OCI-LY7 (cell line): ENCODE measurements around the gene SSBP2. TPM values are rescaled to one million over a fixed set of nuclear protein-coding genes. Genes with fewer than 3 reads are reported as not detected.

Experiments
- BruUV-seq: library from RNA; stranded (reverse); fragments of 400-500 nt; replicated peaks from 2 replicates; lab custom pipeline; 2021; lab: Mats Ljungman, UMichigan
- CTCF ChIA-PET: fragments of 300-600 bp; sonication (Branson Sonifier 250); formaldehyde crosslinking; loops from one replicate; lab custom pipeline; 2022; ENCODE audit warnings: antibody characterized with exemption; ENCODE audit not compliant: unreplicated experiment; lab: Charles Lee
- POLR2A ChIA-PET: fragments of 300-600 bp; sonication (Branson Sonifier 250); formaldehyde crosslinking; loops from one replicate; lab custom pipeline; 2022; ENCODE audit warnings: antibody characterized with exemption; lab: Charles Lee
- DNase-seq: peaks from one replicate; pipeline ENCODE4 v3.0.0-alpha.2; 2015; ENCODE audit warnings: low spot score
- H2AFZ ChIP-seq: fragments of 200-600 bp; sonication (generic), shearing (Covaris generic); 2 replicates; pipeline ENCODE4 v1.6.1; 2014; ENCODE audit warnings: mild to moderate bottlenecking, antibody characterized with exemption, low read length, moderate library complexity
- H3K27ac ChIP-seq: fragments of 200-600 bp; sonication (generic); 2 replicates; pipeline ENCODE4 v1.5.1; 2014; ENCODE audit warnings: mixed run types, low read depth, mild to moderate bottlenecking, moderate library complexity, low read length, inconsistent platforms; ENCODE audit not compliant: poor library complexity, severe bottlenecking
- H3K36me3 ChIP-seq: fragments of 200-600 bp; sonication (generic); 2 replicates; pipeline ENCODE4 v1.6.1; 2014; ENCODE audit warnings: mild to moderate bottlenecking, antibody characterized with exemption, low read length, moderate library complexity, mixed read lengths; ENCODE audit not compliant: insufficient read depth
- H3K4me1 ChIP-seq: fragments of 200-600 bp; sonication (generic); 2 replicates; pipeline ENCODE4 v1.5.1; 2014; ENCODE audit warnings: mild to moderate bottlenecking, low read length; ENCODE audit not compliant: insufficient read depth, poor library complexity, severe bottlenecking
- H3K4me2 ChIP-seq: fragments of 200-600 bp; sonication (generic); 2 replicates; pipeline ENCODE4 v1.6.1; 2014; ENCODE audit warnings: mild to moderate bottlenecking, low read length
- H3K4me3 ChIP-seq: fragments of 200-600 bp; sonication (generic); 2 replicates; pipeline ENCODE4 v1.5.1; 2014; ENCODE audit warnings: mild to moderate bottlenecking, low read depth, low read length; ENCODE audit not compliant: poor library complexity, severe bottlenecking
- H3K79me2 ChIP-seq: fragments of 200-600 bp; sonication (generic); 2 replicates; pipeline ENCODE4 v1.6.1; 2016; ENCODE audit warnings: low read depth, mild to moderate bottlenecking, low read length, moderate library complexity, mixed read lengths; ENCODE audit not compliant: insufficient read depth
- H3K9me2 ChIP-seq: fragments of 200-600 bp; sonication (generic); 2 replicates; pipeline ENCODE4 v1.6.1; 2016; ENCODE audit warnings: mild to moderate bottlenecking, low read length, mixed read lengths; ENCODE audit not compliant: insufficient read depth
- H3K9me3 ChIP-seq: fragments of 200-600 bp; sonication (generic); 2 replicates; pipeline ENCODE4 v1.6.1; 2014; ENCODE audit warnings: mild to moderate bottlenecking, mixed run types, low read length, mixed read lengths
- H4K20me1 ChIP-seq: fragments of 200-600 bp; sonication (generic); 2 replicates; pipeline ENCODE4 v1.6.1; 2014; ENCODE audit warnings: mild to moderate bottlenecking, antibody characterized with exemption, low read length, moderate library complexity, mixed read lengths; ENCODE audit not compliant: insufficient read depth
- EZH2phosphoT487 ChIP-seq: fragments of 200-600 bp; sonication (generic); IDR thresholded peaks from 2 replicates; pipeline ENCODE4 v1.6.1; 2018; ENCODE audit warnings: low read depth, borderline replicate concordance, mild to moderate bottlenecking, mixed run types, antibody characterized with exemption, low read length, moderate library complexity, mixed read lengths
- intact Hi-C: fragments of 100-400 bp; cut with micrococcal nuclease; formaldehyde crosslinking; loops from one replicate; pipeline ENCODE4 v1.10.0; 2022; ENCODE audit not compliant: unreplicated experiment
- total RNA-seq, 2 experiments: library from RNA; depleted of rRNA in 1 of 2; stranded (reverse); fragments of >200 nt in 1 of 2; shearing (Covaris generic) in 1 of 2; gene quantifications; 2 replicates each; pipeline ENCODE4 v1.2.3, GENCODE V29; 2014 to 2022
- TF ChIP-seq, protein P1 (sequence below): fragments of 200-600 bp; sonication (generic); conservative IDR thresholded peaks from 2 replicates; pipeline ENCODE4 v1.5.1; 2014; ENCODE audit warnings: mild to moderate bottlenecking, antibody characterized with exemption, low read length, moderate library complexity, mixed read lengths

The SSBP2 gene
- total RNA-seq, 2 experiments from 2014 or later = 140 to 172 TPM

DNA sequence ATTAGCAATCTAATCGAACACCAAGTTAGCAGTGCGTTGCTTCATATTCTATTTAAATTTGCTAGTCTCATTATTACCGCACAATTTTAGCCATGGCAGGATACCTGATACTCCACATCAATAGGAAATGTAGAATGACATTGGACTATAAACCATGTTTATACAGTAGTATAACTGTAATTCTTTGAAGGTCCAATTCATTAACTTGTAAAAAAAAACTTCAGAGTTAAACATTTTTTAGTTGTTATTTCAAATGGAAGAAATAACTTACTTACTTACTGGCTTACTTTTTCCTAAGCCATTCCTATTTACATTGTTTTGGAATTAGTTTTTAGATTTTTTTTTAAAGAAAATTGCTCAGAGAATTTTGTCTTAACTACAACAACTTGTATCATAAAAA is 321.5 kb downstream of the SSBP2 start:
- H3K4me2 ChIP-seq = no peak overlapping the region
- BruUV-seq = no TSS peak
- CTCF ChIA-PET = no interaction called here

DNA sequence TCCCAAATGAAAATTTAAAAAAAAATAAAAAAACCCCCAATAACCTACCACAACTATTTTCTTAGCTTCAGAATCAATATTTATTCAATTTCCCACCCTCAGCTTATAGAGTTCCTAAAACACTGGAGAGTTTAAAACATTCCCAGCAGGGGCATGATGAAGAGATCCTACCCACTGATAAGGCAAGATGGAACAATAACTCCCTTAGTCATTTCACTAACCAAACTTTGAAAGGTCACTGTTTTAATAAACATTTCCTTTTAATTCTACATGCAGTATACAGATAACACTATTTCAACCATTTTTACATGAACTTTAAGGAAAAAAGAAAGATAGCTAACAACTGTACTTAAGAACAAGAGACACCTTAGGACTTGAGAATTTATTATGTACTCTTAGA is 322.0 kb downstream of the SSBP2 start:
- intact Hi-C loops = loop anchor here (5.0 kb wide), 3 partner anchors 408 to 738 kb away; no protein-coding TSS in a partner anchor
- no peaks in the 10 kb centered on the region for H3K9me3 ChIP-seq
- ChIA-PET POLR2A (no interaction called here), CTCF (no interaction called here)
- H3K79me2 ChIP-seq = no peaks in the 10 kb centered on the region
- no peaks in the 10 kb centered on the region for H3K9me2 ChIP-seq
- DNase-seq = no peak
- H4K20me1 ChIP-seq = no peaks in the 10 kb centered on the region
- H2AFZ ChIP-seq = no peak overlapping the region
- H3K4me2 ChIP-seq = no peak overlapping the region
- peaks cover 13% of the 10 kb centered on the region for H3K4me1 ChIP-seq
- no peak for TF ChIP-seq EZH2phosphoT487
- TF ChIP-seq, protein P1, sequence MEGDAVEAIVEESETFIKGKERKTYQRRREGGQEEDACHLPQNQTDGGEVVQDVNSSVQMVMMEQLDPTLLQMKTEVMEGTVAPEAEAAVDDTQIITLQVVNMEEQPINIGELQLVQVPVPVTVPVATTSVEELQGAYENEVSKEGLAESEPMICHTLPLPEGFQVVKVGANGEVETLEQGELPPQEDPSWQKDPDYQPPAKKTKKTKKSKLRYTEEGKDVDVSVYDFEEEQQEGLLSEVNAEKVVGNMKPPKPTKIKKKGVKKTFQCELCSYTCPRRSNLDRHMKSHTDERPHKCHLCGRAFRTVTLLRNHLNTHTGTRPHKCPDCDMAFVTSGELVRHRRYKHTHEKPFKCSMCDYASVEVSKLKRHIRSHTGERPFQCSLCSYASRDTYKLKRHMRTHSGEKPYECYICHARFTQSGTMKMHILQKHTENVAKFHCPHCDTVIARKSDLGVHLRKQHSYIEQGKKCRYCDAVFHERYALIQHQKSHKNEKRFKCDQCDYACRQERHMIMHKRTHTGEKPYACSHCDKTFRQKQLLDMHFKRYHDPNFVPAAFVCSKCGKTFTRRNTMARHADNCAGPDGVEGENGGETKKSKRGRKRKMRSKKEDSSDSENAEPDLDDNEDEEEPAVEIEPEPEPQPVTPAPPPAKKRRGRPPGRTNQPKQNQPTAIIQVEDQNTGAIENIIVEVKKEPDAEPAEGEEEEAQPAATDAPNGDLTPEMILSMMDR = no peak
- no peak overlapping the region for H3K27ac ChIP-seq
- BruUV-seq = no TSS peak
- H3K36me3 ChIP-seq = peaks cover 35% of the 10 kb centered on the region
- no peak overlapping the region for H3K4me3 ChIP-seq

More for the DNA sequence above, 321.5 kb downstream of the SSBP2 start:
- Histone ChIP-seq H3K79me2 (no peaks in the 10 kb centered on the region), H4K20me1 (no peaks in the 10 kb centered on the region), H3K9me3 (no peaks in the 10 kb centered on the region), H3K36me3 (peaks cover 40% of the 10 kb centered on the region), H2AFZ (no peak overlapping the region), H3K4me3 (no peak overlapping the region), H3K4me1 (peaks cover 13% of the 10 kb centered on the region), H3K27ac (no peak overlapping the region), H3K9me2 (no peaks in the 10 kb centered on the region)
- DNase-seq = no peak
- intact Hi-C loops = loop anchor here (5.0 kb wide), 3 partner anchors 408 to 738 kb away; no protein-coding TSS in a partner anchor
- POLR2A ChIA-PET = interaction anchor here (0.6 kb wide), 1 partner anchor 321 kb away, joined by 6 read pairs; no protein-coding TSS in a partner anchor
- TF ChIP-seq, protein P1 = no peak
- TF ChIP-seq EZH2phosphoT487 = no peak

DNA sequence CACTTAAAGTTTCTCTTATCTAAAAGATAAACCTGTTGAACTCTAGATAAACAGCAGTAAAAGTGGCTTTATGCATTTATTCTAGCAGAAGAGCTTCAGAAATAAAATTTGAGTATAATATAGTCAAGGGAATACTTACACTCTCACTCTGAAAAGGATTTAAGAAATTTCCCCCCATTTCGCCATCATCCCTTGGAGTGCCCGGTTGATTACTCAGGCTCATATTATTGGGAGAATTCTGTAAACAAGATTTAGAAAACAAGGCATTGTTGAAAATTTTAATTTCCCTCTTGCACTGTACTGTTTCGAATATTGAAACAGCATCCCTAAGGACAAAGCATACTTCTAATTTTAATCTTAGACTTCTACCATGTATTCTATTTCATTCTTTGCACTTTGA is 322.5 kb downstream of the SSBP2 start:
- Histone ChIP-seq H3K36me3 (peaks cover 31% of the 10 kb centered on the region), H2AFZ (no peak overlapping the region), H3K9me3 (no peaks in the 10 kb centered on the region), H3K4me3 (no peak overlapping the region), H3K4me1 (peaks cover 13% of the 10 kb centered on the region), H3K79me2 (no peaks in the 10 kb centered on the region), H3K9me2 (no peaks in the 10 kb centered on the region), H3K4me2 (no peak overlapping the region), H3K27ac (no peak overlapping the region), H4K20me1 (no peaks in the 10 kb centered on the region)
- intact Hi-C loops = loop anchor here (5.0 kb wide), 3 partner anchors 409 to 739 kb away; no protein-coding TSS in a partner anchor
- ChIA-PET CTCF (no interaction called here), POLR2A (interaction anchor here (0.6 kb wide), 1 partner anchor 34 kb away, joined by 3 read pairs; no protein-coding TSS in a partner anchor)
- no peak for TF ChIP-seq EZH2phosphoT487
- TF ChIP-seq, protein P1 = no peak
- DNase-seq = no peak
- no TSS peak for BruUV-seq
